GM23338 (cell line): ENCODE results near the gene CXCL6. TPM values are rescaled to one million over a fixed set of nuclear protein-coding genes. Genes with fewer than 3 reads are reported as not detected.

Source experiments
- ATAC-seq: fragments of 200-7000 bp; cut with Tn5 transposase; 3 replicates; pipeline ENCODE4 v1.9.1; 2020
- DNase-seq: peaks from one replicate; pipeline ENCODE4 v3.0.0-alpha.2; 2015; ENCODE audit warnings: low spot score
- H2AFZ ChIP-seq: fragments of 200-600 bp; sonication (generic); 2 replicates; pipeline ENCODE4 v1.8.0; 2016; ENCODE audit warnings: antibody characterized with exemption, mild to moderate bottlenecking, moderate library complexity
- H3F3A ChIP-seq: fragments of 200-600 bp; sonication (generic); replicated peaks from 2 replicates; pipeline ENCODE4 v1.8.0; 2017; ENCODE audit warnings: antibody characterized with exemption, mixed run types, low read depth
- H3K27ac ChIP-seq: fragments of 200-600 bp; sonication (generic); 2 replicates; pipeline ENCODE4 v1.6.1; 2016; ENCODE audit warnings: low read depth
- H3K27me3 ChIP-seq: fragments of 200-600 bp; sonication (generic); 2 replicates; pipeline ENCODE4 v1.8.0; 2016; ENCODE audit warnings: mild to moderate bottlenecking, mixed run types, moderate library complexity; ENCODE audit not compliant: insufficient read depth
- H3K36me3 ChIP-seq: fragments of 200-600 bp; sonication (generic); 2 replicates; pipeline ENCODE4 v1.8.0; 2016; ENCODE audit warnings: mild to moderate bottlenecking; ENCODE audit not compliant: insufficient read depth
- H3K4me1 ChIP-seq: fragments of 200-600 bp; sonication (generic); 2 replicates; pipeline ENCODE4 v1.8.0; 2016; ENCODE audit warnings: mild to moderate bottlenecking, moderate library complexity; ENCODE audit not compliant: insufficient read depth
- H3K4me2 ChIP-seq: fragments of 200-600 bp; sonication (generic); 2 replicates; pipeline ENCODE4 v1.7.1; 2017; ENCODE audit warnings: mixed run types
- H3K4me3 ChIP-seq: fragments of 200-600 bp; sonication (generic); 2 replicates; pipeline ENCODE4 v1.6.1; 2016; ENCODE audit warnings: mixed run types
- H3K79me2 ChIP-seq: fragments of 200-600 bp; sonication (generic); replicated peaks from 2 replicates; pipeline ENCODE4 v1.8.0; 2017; ENCODE audit warnings: mild to moderate bottlenecking; ENCODE audit not compliant: insufficient read depth
- H3K9me2 ChIP-seq: fragments of 200-600 bp; sonication (generic); 2 replicates; pipeline ENCODE4 v1.8.0; 2017; ENCODE audit not compliant: insufficient read depth
- H4K20me1 ChIP-seq: fragments of 200-600 bp; sonication (generic); replicated peaks from 2 replicates; pipeline ENCODE4 v1.8.0; 2017; ENCODE audit warnings: mild to moderate bottlenecking; ENCODE audit not compliant: insufficient read depth
- H3K27ac Mint-ChIP-seq: 2 replicates; pipeline ENCODE4 v1.8.0; 2020; ENCODE audit warnings: inconsistent platforms, mild to moderate bottlenecking, moderate library complexity, mixed read lengths
- H3K27me3 Mint-ChIP-seq: 3 replicates; pipeline ENCODE4 v1.8.0; 2022; ENCODE audit warnings: low read depth, mild to moderate bottlenecking, moderate library complexity, mixed read lengths, inconsistent platforms; ENCODE audit not compliant: insufficient read depth, poor library complexity
- H3K36me3 Mint-ChIP-seq: 3 replicates; pipeline ENCODE4 v1.8.0; 2021; ENCODE audit warnings: low read depth, mild to moderate bottlenecking, inconsistent platforms, moderate library complexity, mixed read lengths
- H3K4me1 Mint-ChIP-seq: 3 replicates; pipeline ENCODE4 v1.8.0; 2020; ENCODE audit warnings: mild to moderate bottlenecking, inconsistent platforms, mixed read lengths
- H3K4me3 Mint-ChIP-seq: 3 replicates; pipeline ENCODE4 v1.8.0; 2021; ENCODE audit warnings: moderate library complexity, mild to moderate bottlenecking, inconsistent platforms, mixed read lengths
- H3K9me3 Mint-ChIP-seq: 3 replicates; pipeline ENCODE4 v1.8.0; 2020; ENCODE audit warnings: moderate library complexity, mild to moderate bottlenecking, inconsistent platforms, mixed read lengths
- CREB1 ChIP-seq: fragments of 250-450 bp; sonication (Bioruptor Pico); IDR thresholded peaks from 2 replicates; pipeline ENCODE4 v1.5.0; 2020; ENCODE audit warnings: low read depth, mild to moderate bottlenecking, moderate library complexity
- EZH2 ChIP-seq: fragments of 200-600 bp; sonication (generic); IDR thresholded peaks from one replicate; pipeline ENCODE4 v1.8.0; 2017; ENCODE audit warnings: antibody characterized with exemption, mild to moderate bottlenecking, low read depth; ENCODE audit not compliant: unreplicated experiment
- EZH2phosphoT487 ChIP-seq: fragments of 200-600 bp; sonication (generic); IDR thresholded peaks from one replicate; pipeline ENCODE4 v1.8.1; 2018; ENCODE audit warnings: antibody characterized with exemption; ENCODE audit not compliant: unreplicated experiment
- NANOG ChIP-seq: IDR thresholded peaks from 2 replicates; pipeline ENCODE4 v1.6.1; 2016; ENCODE audit warnings: antibody characterized with exemption, borderline replicate concordance
- POLR2AphosphoS5 ChIP-seq: IDR thresholded peaks from 2 replicates; pipeline ENCODE4 v1.6.1; 2016; ENCODE audit warnings: antibody characterized with exemption, low read depth
- STAT1 ChIP-seq: IDR thresholded peaks from one replicate; pipeline ENCODE4 v1.6.1; 2016; ENCODE audit warnings: antibody characterized with exemption; ENCODE audit not compliant: unreplicated experiment
- ZNF114 ChIP-seq: fragments of 250-450 bp; sonication (Bioruptor Pico); IDR thresholded peaks from 2 replicates; pipeline ENCODE4 v1.5.0; 2020; ENCODE audit warnings: mild to moderate bottlenecking, moderate library complexity
- ZNF331 ChIP-seq: fragments of 250-450 bp; sonication (Bioruptor Pico); IDR thresholded peaks from 2 replicates; pipeline ENCODE4 v1.5.0; 2020; ENCODE audit warnings: low read depth, mild to moderate bottlenecking, moderate library complexity
- ZNF462 ChIP-seq: fragments of 250-450 bp; sonication (Bioruptor Pico); IDR thresholded peaks from 2 replicates; pipeline ENCODE4 v1.5.0; 2020; ENCODE audit warnings: mild to moderate bottlenecking, moderate library complexity
- polyA plus RNA-seq: library from polyadenylated mRNA; unstranded; fragments of >200 nt; fragmentation: Nextera tagmentation; extraction: Ambion mirVana; gene quantifications from 2 replicates; pipeline ENCODE4 v1.2.1, GENCODE V29; 2016
- total RNA-seq: library from RNA; depleted of rRNA; stranded (reverse); fragments of >200 nt; shearing (Covaris generic); gene quantifications from 2 replicates; pipeline ENCODE4 v1.2.3, GENCODE V29; 2014
- TF ChIP-seq, protein P1 (sequence below): IDR thresholded peaks from one replicate; pipeline ENCODE4 v1.6.1; 2018; ENCODE audit warnings: antibody characterized with exemption; ENCODE audit not compliant: unreplicated experiment
- TF ChIP-seq, protein P2 (sequence below): IDR thresholded peaks from 2 replicates; pipeline ENCODE4 v1.6.1; 2016; ENCODE audit warnings: antibody characterized with exemption

CXCL6 gene
- total and polyA plus RNA-seq, 2 experiments from 2014 or later, result 7.2 to 11.8 TPM

DNA sequence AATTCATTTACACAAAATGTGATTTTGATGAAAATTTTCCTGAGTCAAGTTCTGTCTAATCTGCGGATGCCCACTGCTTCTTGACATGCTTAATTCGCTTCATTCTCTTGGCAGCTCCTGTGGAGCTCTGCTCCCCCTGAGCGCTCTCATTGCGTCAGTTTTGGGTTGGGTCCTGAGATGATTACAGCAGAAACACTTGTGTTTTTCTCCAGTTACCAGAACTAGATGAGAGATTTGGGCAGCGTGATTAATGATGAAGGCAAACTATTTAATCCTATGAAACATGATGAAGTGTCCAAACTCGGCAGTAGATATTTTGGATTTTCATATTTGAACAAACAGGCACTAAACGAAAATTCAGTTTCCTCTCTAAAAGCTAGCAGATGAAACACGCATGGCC lies 28.5 kb downstream of the CXCL6 start:
- Histone ChIP-seq H3F3A (no peaks in the 10 kb centered on the region; the same call in 1 of the 2 replicates), H3K4me2 (no peak overlapping the region), H3K79me2 (no peaks in the 10 kb centered on the region), H3K4me1 (peaks cover 13% of the 10 kb centered on the region), H3K27me3 (peaks cover 16% of the 10 kb centered on the region), H4K20me1 (no peaks in the 10 kb centered on the region), H3K4me3 (no peak overlapping the region), H3K9me2 (no peaks in the 10 kb centered on the region), H3K36me3 (no peaks in the 10 kb centered on the region), H3K27ac (no peak overlapping the region), H2AFZ (no peak overlapping the region)
- no peak for TF ChIP-seq ZNF114 (CRISPR knock-in tag)
- no peak for TF ChIP-seq EZH2phosphoT487
- TF ChIP-seq STAT1, result no peak
- TF ChIP-seq ZNF331 (CRISPR knock-in tag), result no peak
- no peak for TF ChIP-seq NANOG
- no peak for TF ChIP-seq EZH2
- TF ChIP-seq, protein P1, sequence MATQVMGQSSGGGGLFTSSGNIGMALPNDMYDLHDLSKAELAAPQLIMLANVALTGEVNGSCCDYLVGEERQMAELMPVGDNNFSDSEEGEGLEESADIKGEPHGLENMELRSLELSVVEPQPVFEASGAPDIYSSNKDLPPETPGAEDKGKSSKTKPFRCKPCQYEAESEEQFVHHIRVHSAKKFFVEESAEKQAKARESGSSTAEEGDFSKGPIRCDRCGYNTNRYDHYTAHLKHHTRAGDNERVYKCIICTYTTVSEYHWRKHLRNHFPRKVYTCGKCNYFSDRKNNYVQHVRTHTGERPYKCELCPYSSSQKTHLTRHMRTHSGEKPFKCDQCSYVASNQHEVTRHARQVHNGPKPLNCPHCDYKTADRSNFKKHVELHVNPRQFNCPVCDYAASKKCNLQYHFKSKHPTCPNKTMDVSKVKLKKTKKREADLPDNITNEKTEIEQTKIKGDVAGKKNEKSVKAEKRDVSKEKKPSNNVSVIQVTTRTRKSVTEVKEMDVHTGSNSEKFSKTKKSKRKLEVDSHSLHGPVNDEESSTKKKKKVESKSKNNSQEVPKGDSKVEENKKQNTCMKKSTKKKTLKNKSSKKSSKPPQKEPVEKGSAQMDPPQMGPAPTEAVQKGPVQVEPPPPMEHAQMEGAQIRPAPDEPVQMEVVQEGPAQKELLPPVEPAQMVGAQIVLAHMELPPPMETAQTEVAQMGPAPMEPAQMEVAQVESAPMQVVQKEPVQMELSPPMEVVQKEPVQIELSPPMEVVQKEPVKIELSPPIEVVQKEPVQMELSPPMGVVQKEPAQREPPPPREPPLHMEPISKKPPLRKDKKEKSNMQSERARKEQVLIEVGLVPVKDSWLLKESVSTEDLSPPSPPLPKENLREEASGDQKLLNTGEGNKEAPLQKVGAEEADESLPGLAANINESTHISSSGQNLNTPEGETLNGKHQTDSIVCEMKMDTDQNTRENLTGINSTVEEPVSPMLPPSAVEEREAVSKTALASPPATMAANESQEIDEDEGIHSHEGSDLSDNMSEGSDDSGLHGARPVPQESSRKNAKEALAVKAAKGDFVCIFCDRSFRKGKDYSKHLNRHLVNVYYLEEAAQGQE, result no peak
- TF ChIP-seq, protein P2, sequence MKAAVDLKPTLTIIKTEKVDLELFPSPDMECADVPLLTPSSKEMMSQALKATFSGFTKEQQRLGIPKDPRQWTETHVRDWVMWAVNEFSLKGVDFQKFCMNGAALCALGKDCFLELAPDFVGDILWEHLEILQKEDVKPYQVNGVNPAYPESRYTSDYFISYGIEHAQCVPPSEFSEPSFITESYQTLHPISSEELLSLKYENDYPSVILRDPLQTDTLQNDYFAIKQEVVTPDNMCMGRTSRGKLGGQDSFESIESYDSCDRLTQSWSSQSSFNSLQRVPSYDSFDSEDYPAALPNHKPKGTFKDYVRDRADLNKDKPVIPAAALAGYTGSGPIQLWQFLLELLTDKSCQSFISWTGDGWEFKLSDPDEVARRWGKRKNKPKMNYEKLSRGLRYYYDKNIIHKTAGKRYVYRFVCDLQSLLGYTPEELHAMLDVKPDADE, result no peak
- TF ChIP-seq CREB1, result no peak
- no peak for TF ChIP-seq POLR2AphosphoS5
- TF ChIP-seq ZNF462 (CRISPR knock-in tag), result no peak
- Mint-ChIP-seq H3K4me3 (no peak overlapping the region), H3K9me3 (no peaks in the 10 kb centered on the region), H3K4me1 (peaks cover 18% of the 10 kb centered on the region), H3K27ac (no peak overlapping the region), H3K36me3 (no peaks in the 10 kb centered on the region), H3K27me3 (peaks cover 10% of the 10 kb centered on the region)
- ATAC-seq, result no peak
- DNase-seq, result no peak
